Neuron (in vitro differentiated cells): Measurements from ENCODE around the gene GCSAML.

Experiments used
- H2AFZ ChIP-seq: one replicate; pipeline ENCODE4 v1.6.1; 2013; ENCODE audit warnings: low read depth, mild to moderate bottlenecking, inconsistent platforms, low read length, moderate library complexity
- H3K27me3 ChIP-seq: one replicate; pipeline ENCODE4 v1.6.1; 2013; ENCODE audit warnings: low read length; ENCODE audit not compliant: insufficient read depth
- H3K36me3 ChIP-seq: one replicate; pipeline ENCODE4 v1.6.1; 2013; ENCODE audit warnings: low read length; ENCODE audit not compliant: insufficient read depth
- H3K4me1 ChIP-seq: one replicate; pipeline ENCODE4 v1.6.1; 2013; ENCODE audit warnings: low read length; ENCODE audit not compliant: insufficient read depth
- H3K4me3 ChIP-seq: 2 replicates; pipeline ENCODE4 v1.5.1; 2013; ENCODE audit warnings: mild to moderate bottlenecking, low read length, moderate library complexity
- H3K9me3 ChIP-seq: one replicate; pipeline ENCODE4 v1.6.1; 2013; ENCODE audit warnings: low read length

GCSAML gene

DNA sequence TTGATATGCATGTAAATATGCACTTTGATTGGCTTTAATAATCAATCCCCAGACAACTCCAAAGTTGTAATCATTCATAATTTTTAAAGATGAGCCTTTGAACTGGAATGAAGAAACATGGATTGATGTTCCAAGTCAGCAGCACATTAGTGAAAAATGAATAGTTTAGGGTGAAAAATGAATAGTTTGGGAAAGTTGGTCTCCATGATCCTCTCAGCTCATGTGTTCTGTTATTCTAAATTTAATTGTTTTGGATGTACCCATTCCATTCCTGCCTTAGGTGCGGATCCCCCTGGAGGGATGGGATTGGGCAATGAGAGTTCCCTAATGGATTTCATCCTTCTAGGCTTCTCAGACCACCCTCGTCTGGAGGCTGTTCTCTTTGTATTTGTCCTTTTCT lies 56.4 kb downstream of the GCSAML start, which contains the start of gene OR2G3:
Gene OR2G3, plus strand, starts transcription at position 301 of the 400 bp plus-strand sequence. Its CDS starts 0 bp downstream, at position 301.
- no peak within 1 kb of the TSS for H3K4me3 ChIP-seq
- H3K36me3 ChIP-seq: no peaks in the 10 kb centered on the region
- H3K27me3 ChIP-seq: no peaks in the 10 kb centered on the region
- no peaks in the 10 kb centered on the region for H3K9me3 ChIP-seq
- H2AFZ ChIP-seq: no peak within 1 kb of the TSS
- H3K4me1 ChIP-seq: no peaks in the 10 kb centered on the region

DNA sequence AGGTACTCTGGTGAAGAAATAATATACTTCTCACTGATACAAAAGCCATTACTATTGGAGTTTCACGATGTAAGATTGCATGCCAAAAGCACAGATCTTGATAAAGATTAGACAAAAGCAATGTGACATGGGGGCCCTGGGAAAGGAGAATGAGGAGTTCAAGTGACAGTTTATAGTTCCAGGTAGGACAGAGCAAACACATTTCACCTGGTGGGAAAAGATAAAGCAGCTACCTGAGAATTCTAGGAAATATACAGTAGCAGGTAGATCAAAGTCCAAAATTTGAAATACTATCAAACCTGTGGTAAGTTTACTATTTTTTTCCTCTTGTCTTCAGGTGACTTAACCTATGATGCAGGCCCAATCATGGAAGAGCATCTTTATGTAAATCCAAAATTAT lies 64.5 kb downstream of the GCSAML start:
- Histone ChIP-seq H3K27me3 (no peaks in the 10 kb centered on the region), H2AFZ (no peak overlapping the region), H3K4me3 (no peak overlapping the region), H3K9me3 (no peaks in the 10 kb centered on the region), H3K4me1 (no peaks in the 10 kb centered on the region), H3K36me3 (no peaks in the 10 kb centered on the region)

DNA sequence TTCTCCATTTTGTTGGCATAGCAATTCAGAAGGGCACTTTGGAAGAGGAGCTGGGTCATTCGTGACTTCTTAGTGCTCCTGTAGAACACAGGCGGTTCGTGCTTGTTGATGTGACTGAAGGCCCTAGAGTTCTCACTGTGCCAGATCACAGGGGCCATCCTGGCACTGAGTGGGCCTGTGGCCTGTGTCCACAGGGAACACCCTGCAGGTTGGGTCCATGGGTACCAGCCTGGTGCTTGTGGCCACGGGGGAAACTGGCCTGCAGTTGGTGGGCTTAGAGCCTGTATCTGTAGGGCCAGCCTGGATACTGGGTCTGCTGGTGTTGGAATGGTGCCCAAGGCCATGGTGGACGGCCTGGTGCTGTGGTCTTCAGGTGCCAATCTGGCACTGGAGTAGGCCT lies 65.7 kb downstream of the GCSAML start:
- Histone ChIP-seq H3K36me3 (no peaks in the 10 kb centered on the region), H3K9me3 (no peaks in the 10 kb centered on the region), H2AFZ (no peak overlapping the region), H3K4me1 (no peaks in the 10 kb centered on the region), H3K4me3 (no peak overlapping the region), H3K27me3 (no peaks in the 10 kb centered on the region)
